ENCODE results near the gene TDP1. TPM values are rescaled to one million over a fixed set of nuclear protein-coding genes. Genes with fewer than 3 reads are reported as not detected.
A peak's percentile ranks its signal among the peaks of the same experiment; 100 is the strongest.

The TDP1 gene
- total RNA-seq, 4 donors from 2014 or later: 7.5 to 9.7 (median 8.4) TPM

DNA sequence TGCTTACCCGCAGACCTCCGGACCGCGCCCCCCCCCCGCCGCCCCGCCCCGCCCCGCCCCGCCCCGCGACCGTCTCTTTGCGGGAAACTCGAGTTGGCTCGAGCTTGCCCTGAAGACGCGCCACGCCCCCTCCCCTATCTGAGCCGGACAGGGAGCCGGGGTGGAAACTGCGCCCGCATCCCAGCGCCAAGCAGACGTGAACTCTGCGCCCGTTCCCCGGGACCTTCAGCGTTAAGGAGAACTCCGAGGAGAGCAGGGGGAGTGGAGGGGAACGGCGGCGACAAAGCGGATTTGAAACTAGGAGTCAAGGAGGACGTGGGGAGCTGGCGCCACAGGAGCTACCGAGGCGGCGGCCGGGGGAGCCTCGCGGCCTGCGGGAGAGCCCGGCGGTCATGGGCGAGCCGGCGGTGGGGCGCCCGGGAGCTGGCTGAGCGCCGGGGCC, 106.0 kb downstream of the TDP1 start, which contains the start of gene KCNK13:
KCNK13 (plus strand) TSS at position 310 of the 442 bp plus-strand sequence. CDS start 212 bp downstream, outside the sequence.
- no peaks in the 10 kb centered on the region for H3K36me3 ChIP-seq
- no peak within 1 kb of the TSS for H3K27ac ChIP-seq (replicated peaks in 1 of 4)
- H3K27me3 ChIP-seq: peaks cover 6 to 93% (median 35%) of the 10 kb centered on the region in 4 donors
- H3K4me3 ChIP-seq: peak within 1 kb of the TSS; percentile 50 to 59 (median 51)
- no peaks in the 10 kb centered on the region for H3K9me3 ChIP-seq
- peaks cover 27 to 32% (median 31%) of the 10 kb centered on the region in 4 donors for H3K4me1 ChIP-seq
- intact Hi-C loops (cut with DNase I): no loop called here
- TF ChIP-seq CTCF (IDR thresholded peaks at IDR 0.05): no peak
- TF ChIP-seq POLR2AphosphoS5 (IDR thresholded peaks at IDR 0.05): no peak
- no peak for TF ChIP-seq POLR2A (IDR thresholded peaks at IDR 0.05; ENCODE audit: low read depth)
- no peak for TF ChIP-seq EP300 (IDR thresholded peaks at IDR 0.05)
- peak; percentile 77 for DNase-seq (ENCODE audit: extremely low spot score)
- 3% methylated on average over 18 of the region's 52 CpGs for WGBS

DNA sequence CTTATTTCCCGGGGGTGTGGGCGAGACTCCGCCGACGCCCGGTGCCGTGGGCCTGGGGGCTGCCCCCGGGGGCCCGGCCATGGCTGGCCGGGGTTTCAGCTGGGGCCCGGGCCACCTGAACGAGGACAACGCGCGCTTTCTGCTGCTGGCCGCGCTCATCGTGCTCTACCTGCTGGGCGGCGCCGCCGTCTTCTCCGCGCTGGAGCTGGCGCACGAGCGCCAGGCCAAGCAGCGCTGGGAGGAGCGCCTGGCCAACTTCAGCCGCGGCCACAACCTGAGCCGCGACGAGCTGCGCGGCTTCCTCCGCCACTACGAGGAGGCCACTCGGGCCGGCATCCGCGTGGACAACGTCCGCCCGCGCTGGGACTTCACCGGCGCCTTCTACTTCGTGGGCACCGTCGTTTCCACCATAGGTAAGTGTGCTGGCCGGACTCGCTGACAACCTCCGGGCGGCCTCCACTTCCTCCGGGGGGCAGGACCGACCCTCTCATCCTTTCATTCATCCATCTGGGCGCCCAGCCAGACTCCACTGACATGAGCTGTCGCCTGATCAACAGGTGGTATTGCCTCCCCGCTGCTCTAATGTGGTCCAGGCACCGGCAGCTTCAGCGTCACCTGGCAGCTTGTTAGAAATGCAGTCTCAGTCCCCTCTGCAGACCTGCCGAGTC, 106.5 kb downstream of the TDP1 start:
- WGBS: no CpG with 5 or more reads among the region's 63 CpGs
- Histone ChIP-seq H3K4me3 (peak overlapping the region; percentile 50 to 59 (median 51)), H3K27ac (replicated peaks in 1 of 4) (no peak overlapping the region), H3K27me3 (peaks cover 6 to 91% (median 33%) of the 10 kb centered on the region in 4 donors), H3K4me1 (peaks cover 27 to 32% (median 31%) of the 10 kb centered on the region in 4 donors), H3K9me3 (no peaks in the 10 kb centered on the region), H3K36me3 (no peaks in the 10 kb centered on the region)
- TF ChIP-seq POLR2A (IDR thresholded peaks at IDR 0.05; ENCODE audit: low read depth): no peak
- TF ChIP-seq POLR2AphosphoS5 (IDR thresholded peaks at IDR 0.05): no peak
- no peak for TF ChIP-seq EP300 (IDR thresholded peaks at IDR 0.05)
- no peak for TF ChIP-seq CTCF (IDR thresholded peaks at IDR 0.05)
- intact Hi-C loops (cut with DNase I): no loop called here
- peak; percentile 74 for DNase-seq (ENCODE audit: extremely low spot score)

- WGBS: 36% methylated on average over 11 of the region's 11 CpGs
- peak; percentile 64 for DNase-seq (ENCODE audit: extremely low spot score)
- Histone ChIP-seq H3K36me3 (no peaks in the 10 kb centered on the region), H3K27ac (replicated peaks in 1 of 4) (no peak overlapping the region), H3K9me3 (no peaks in the 10 kb centered on the region), H3K4me3 (peak overlapping the region; percentile 50 to 59 (median 51)), H3K4me1 (peaks cover 27 to 32% (median 31%) of the 10 kb centered on the region in 4 donors), H3K27me3 (peaks cover 6 to 90% (median 33%) of the 10 kb centered on the region in 4 donors)
- TF ChIP-seq EP300 (IDR thresholded peaks at IDR 0.05) (no peak), POLR2AphosphoS5 (IDR thresholded peaks at IDR 0.05) (no peak), POLR2A (IDR thresholded peaks at IDR 0.05; ENCODE audit: low read depth) (no peak), CTCF (IDR thresholded peaks at IDR 0.05) (no peak)
- intact Hi-C loops (cut with DNase I): no loop called here
Measured at GRCh38 chr14:90062822-90063539, 107.3 kb downstream of the TDP1 start.

- Histone ChIP-seq H3K36me3 (no peaks in the 10 kb centered on the region), H3K9me3 (no peaks in the 10 kb centered on the region), H3K4me1 (no peaks in the 10 kb centered on the region), H3K27ac (replicated peaks in 1 of 4) (no peak overlapping the region), H3K27me3 (peaks cover 0 to 58% (median 0%) of the 10 kb centered on the region in 4 donors), H3K4me3 (no peak overlapping the region)
- intact Hi-C loops (cut with DNase I): no loop called here
- DNase-seq (ENCODE audit: extremely low spot score): no peak
- no peak for TF ChIP-seq POLR2AphosphoS5 (IDR thresholded peaks at IDR 0.05)
- TF ChIP-seq POLR2A (IDR thresholded peaks at IDR 0.05; ENCODE audit: low read depth): no peak
- TF ChIP-seq EP300 (IDR thresholded peaks at IDR 0.05): no peak
- TF ChIP-seq CTCF (IDR thresholded peaks at IDR 0.05): no peak
- 83% methylated on average over 6 of the region's 6 CpGs for WGBS
Measured at GRCh38 chr14:90072350-90072749, 116.6 kb downstream of the TDP1 start.

All from esophagus muscularis mucosa (tissue), 4 donors.